Testis (tissue), 2 donors: Measurements from ENCODE around the gene ISX.

Source experiments
- CTCF ChIP-seq, 3 experiments: fragments of 450-650 bp in 2 of 3; fragments of 200-600 bp in 1 of 3; sonication (generic) in 1 of 3; IDR thresholded peaks; one replicate each; pipeline ENCODE4 v1.5.1; 2016 to 2019; ENCODE audit warnings: antibody characterized with exemption in 3 of 3, mild to moderate bottlenecking in 2 of 3, moderate library complexity in 1 of 3
- POLR2A ChIP-seq: fragments of 450-650 bp; IDR thresholded peaks from one replicate; pipeline ENCODE4 v1.6.1; 2017; ENCODE audit warnings: antibody characterized with exemption, mild to moderate bottlenecking, moderate library complexity

DNA sequence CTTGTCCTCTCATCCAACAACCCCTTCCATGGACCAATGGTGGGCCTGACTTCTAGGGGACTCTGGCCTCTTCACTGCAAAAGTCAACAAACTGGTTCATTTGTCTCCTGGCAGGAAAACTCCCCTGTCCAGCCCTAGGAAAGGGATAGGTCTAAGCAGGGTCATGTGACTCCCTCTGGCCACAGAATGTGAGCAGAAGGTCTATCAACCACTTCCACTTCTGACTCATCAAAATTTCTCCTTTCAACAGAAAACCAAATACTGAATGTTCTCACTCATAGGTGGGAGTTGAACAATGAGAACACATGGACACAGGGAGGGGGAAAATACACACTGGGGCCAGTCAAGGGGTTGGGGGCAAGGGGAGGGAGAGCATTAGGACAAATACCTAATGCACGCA is 1.3 kb upstream of the ISX start:
- no peak for TF ChIP-seq CTCF (IDR thresholded peaks at IDR 0.05)
- no peak for TF ChIP-seq POLR2A
